C4-2B (cell line): Measurements from ENCODE around the gene RASGRF2.

Experiments
- CTCF ChIP-seq: fragments of 450-650 bp; conservative IDR thresholded peaks from 2 replicates; pipeline ENCODE4 v1.5.1; 2017; ENCODE audit warnings: mild to moderate bottlenecking
- ZFX ChIP-seq: fragments of 450-650 bp; IDR thresholded peaks from 2 replicates; pipeline ENCODE4 v1.6.1; 2017

- TF ChIP-seq CTCF, result no peak
- TF ChIP-seq ZFX, result no peak
Measured at GRCh38 chr5:81080809-81081460, 120.8 kb downstream of the RASGRF2 start.
